Measurements from ENCODE around the gene DNAH6.

DNAH6 gene

DNA sequence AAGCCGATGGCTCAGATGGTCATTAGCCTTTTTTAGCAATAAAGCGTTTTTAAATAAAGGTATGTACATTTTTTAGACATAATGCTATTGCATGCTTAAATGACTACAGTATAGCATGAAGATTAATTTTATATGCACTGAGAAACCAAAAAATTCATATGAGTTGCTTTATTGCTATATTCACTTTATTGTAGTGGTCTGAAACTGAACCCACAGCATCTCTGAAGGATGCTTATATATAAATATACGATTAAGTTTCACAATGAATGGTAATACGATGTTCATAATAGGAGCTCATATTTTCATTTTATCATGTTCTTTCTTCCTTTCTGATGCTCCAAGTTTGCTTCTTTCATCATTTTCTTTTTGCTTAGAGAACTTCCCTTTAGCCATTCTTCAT lies 132.8 kb downstream of the DNAH6 start:
- TF ChIP-seq, protein P1, sequence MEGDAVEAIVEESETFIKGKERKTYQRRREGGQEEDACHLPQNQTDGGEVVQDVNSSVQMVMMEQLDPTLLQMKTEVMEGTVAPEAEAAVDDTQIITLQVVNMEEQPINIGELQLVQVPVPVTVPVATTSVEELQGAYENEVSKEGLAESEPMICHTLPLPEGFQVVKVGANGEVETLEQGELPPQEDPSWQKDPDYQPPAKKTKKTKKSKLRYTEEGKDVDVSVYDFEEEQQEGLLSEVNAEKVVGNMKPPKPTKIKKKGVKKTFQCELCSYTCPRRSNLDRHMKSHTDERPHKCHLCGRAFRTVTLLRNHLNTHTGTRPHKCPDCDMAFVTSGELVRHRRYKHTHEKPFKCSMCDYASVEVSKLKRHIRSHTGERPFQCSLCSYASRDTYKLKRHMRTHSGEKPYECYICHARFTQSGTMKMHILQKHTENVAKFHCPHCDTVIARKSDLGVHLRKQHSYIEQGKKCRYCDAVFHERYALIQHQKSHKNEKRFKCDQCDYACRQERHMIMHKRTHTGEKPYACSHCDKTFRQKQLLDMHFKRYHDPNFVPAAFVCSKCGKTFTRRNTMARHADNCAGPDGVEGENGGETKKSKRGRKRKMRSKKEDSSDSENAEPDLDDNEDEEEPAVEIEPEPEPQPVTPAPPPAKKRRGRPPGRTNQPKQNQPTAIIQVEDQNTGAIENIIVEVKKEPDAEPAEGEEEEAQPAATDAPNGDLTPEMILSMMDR (IDR thresholded peaks at IDR 0.05; ENCODE audit: borderline replicate concordance, extremely low read depth, low read length, poor library complexity, severe bottlenecking): no peak
- no peak for TF ChIP-seq EZH2 (IDR thresholded peaks at IDR 0.05; ENCODE audit: borderline replicate concordance, low read depth, low read length, severe bottlenecking)
- Histone ChIP-seq H3K4me3 (ENCODE audit: low read depth in 1 of 2, low read length in 2 of 2) (no peak overlapping the region), H3K27ac (ENCODE audit: low read length) (no peak overlapping the region), H3K4me1 (ENCODE audit: insufficient read depth, low read length) (no peaks in the 10 kb centered on the region), H3K4me2 (ENCODE audit: insufficient read depth, low read length) (no peak overlapping the region), H4K20me1 (ENCODE audit: insufficient read depth, low read length) (no peaks in the 10 kb centered on the region), H3K9ac (ENCODE audit: low read depth, low read length) (no peak overlapping the region), H3K36me3 (ENCODE audit: insufficient read depth, low read length) (no peaks in the 10 kb centered on the region), H3K79me2 (ENCODE audit: insufficient read depth, low read length) (no peaks in the 10 kb centered on the region), H3K9me3 (ENCODE audit: insufficient read depth, low read length, severe bottlenecking) (no peaks in the 10 kb centered on the region), H3K27me3 (ENCODE audit: insufficient read depth, low read length, poor library complexity) (no peaks in the 10 kb centered on the region), H2AFZ (ENCODE audit: low read depth, low read length) (no peak overlapping the region)
- ATAC-seq (ENCODE audit: insufficient read depth, low read depth) (no peak), DNase-seq (no peak)

DNA sequence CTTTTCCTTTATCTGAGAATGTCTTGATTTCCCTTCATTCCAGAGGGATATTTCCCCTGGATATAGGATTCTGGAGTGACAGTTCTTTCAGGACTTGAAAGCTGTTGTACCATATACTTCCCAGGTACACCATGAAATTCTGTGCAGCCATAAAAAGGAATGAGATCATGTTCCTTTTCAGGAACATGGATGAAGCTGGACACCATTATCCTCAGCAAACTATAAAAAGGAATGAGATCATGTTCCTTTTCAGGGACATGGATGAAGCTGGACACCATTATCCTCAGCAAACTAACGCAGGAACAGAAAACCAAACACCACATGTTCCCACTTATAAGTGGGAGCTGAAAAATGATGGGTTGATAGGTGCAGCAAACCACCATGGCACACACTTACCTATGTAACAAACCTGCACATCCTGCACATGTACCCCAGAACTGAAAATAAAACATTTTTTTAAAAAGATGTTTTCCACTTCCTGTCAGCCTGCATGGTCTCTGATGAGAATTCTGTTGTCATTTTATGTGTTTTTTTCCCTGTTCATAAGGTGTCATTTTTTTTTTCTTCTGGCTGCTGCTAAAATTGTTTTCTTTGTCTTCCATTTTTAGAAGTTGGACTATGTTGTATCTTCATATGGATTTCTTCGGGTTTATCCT lies 133.3 kb downstream of the DNAH6 start:
- TF ChIP-seq, protein P1 (IDR thresholded peaks at IDR 0.05; ENCODE audit: borderline replicate concordance, extremely low read depth, low read length, poor library complexity, severe bottlenecking): no peak
- no peak for TF ChIP-seq EZH2 (IDR thresholded peaks at IDR 0.05; ENCODE audit: borderline replicate concordance, low read depth, low read length, severe bottlenecking)
- Histone ChIP-seq H3K27me3 (ENCODE audit: insufficient read depth, low read length, poor library complexity) (no peaks in the 10 kb centered on the region), H3K9ac (ENCODE audit: low read depth, low read length) (no peak overlapping the region), H3K9me3 (ENCODE audit: insufficient read depth, low read length, severe bottlenecking) (no peaks in the 10 kb centered on the region), H3K79me2 (ENCODE audit: insufficient read depth, low read length) (no peaks in the 10 kb centered on the region), H3K4me3 (ENCODE audit: low read depth in 1 of 2, low read length in 2 of 2) (no peak overlapping the region), H3K36me3 (ENCODE audit: insufficient read depth, low read length) (no peaks in the 10 kb centered on the region), H3K4me2 (ENCODE audit: insufficient read depth, low read length) (no peak overlapping the region), H3K27ac (ENCODE audit: low read length) (no peak overlapping the region), H2AFZ (ENCODE audit: low read depth, low read length) (no peak overlapping the region), H4K20me1 (ENCODE audit: insufficient read depth, low read length) (no peaks in the 10 kb centered on the region), H3K4me1 (ENCODE audit: insufficient read depth, low read length) (no peaks in the 10 kb centered on the region)
- DNase-seq (no peak), ATAC-seq (ENCODE audit: insufficient read depth, low read depth) (no peak)

DNA sequence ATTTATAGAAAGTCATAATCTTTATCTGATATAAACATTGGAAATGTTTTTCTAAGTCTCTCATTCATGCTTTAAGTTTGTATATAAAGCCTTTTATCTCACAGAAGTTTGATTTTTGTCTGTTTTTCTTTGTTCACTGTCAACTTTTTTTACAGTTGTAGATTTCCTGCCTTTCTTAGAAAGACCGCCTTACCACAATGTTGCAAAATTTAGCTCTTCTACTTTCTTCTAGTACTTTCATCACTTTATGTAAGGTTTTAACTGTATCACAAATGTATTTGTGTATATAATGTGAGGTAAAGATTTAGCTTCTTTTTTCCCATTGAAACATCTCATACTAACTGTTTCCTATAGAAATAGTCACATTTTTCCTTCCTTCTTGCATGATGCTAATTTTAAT lies 136.1 kb downstream of the DNAH6 start:
- H3K9ac ChIP-seq (ENCODE audit: low read depth, low read length): no peak overlapping the region
- H3K4me2 ChIP-seq (ENCODE audit: insufficient read depth, low read length): no peak overlapping the region
- H3K4me1 ChIP-seq (ENCODE audit: insufficient read depth, low read length): no peaks in the 10 kb centered on the region
- H3K36me3 ChIP-seq (ENCODE audit: insufficient read depth, low read length): no peaks in the 10 kb centered on the region
- H2AFZ ChIP-seq (ENCODE audit: low read depth, low read length): no peak overlapping the region
- H3K27ac ChIP-seq (ENCODE audit: low read length): no peak overlapping the region
- no peaks in the 10 kb centered on the region for H3K9me3 ChIP-seq (ENCODE audit: insufficient read depth, low read length, severe bottlenecking)
- no peak for TF ChIP-seq EZH2 (IDR thresholded peaks at IDR 0.05; ENCODE audit: borderline replicate concordance, low read depth, low read length, severe bottlenecking)
- TF ChIP-seq, protein P1 (IDR thresholded peaks at IDR 0.05; ENCODE audit: borderline replicate concordance, extremely low read depth, low read length, poor library complexity, severe bottlenecking): no peak
- H3K4me3 ChIP-seq (ENCODE audit: low read depth in 1 of 2, low read length in 2 of 2): no peak overlapping the region
- no peaks in the 10 kb centered on the region for H3K27me3 ChIP-seq (ENCODE audit: insufficient read depth, low read length, poor library complexity)
- DNase-seq (no peak), ATAC-seq (ENCODE audit: insufficient read depth, low read depth) (no peak)
- no peaks in the 10 kb centered on the region for H3K79me2 ChIP-seq (ENCODE audit: insufficient read depth, low read length)
- H4K20me1 ChIP-seq (ENCODE audit: insufficient read depth, low read length): no peaks in the 10 kb centered on the region

Data from DND-41 (cell line).